IPS-18c (cell line): ENCODE measurements around the gene BST1.
"Not testable (repeated sequence)": the region's sequence is repeated elsewhere in the genome, so short reads cannot be mapped to it uniquely, and the experiment has no call there.

ENCODE experiments used
- H3K4me3 ChIP-seq: 2 replicates; pipeline ENCODE4 v1.7.0; 2013; ENCODE audit warnings: low read depth, mild to moderate bottlenecking, low read length, moderate library complexity; ENCODE audit not compliant: insufficient read depth
- H3K9me3 ChIP-seq: one replicate; pipeline ENCODE4 v1.6.1; 2013; ENCODE audit warnings: mild to moderate bottlenecking, low read length, moderate library complexity; ENCODE audit not compliant: control insufficient read depth, insufficient read depth

The BST1 gene

GRCh38 chr4:15719506-15719905 lies 16.6 kb downstream of the BST1 start:
- Histone ChIP-seq H3K9me3 (no peaks in the 10 kb centered on the region), H3K4me3 (no peak overlapping the region)

- no peaks in the 10 kb centered on the region for H3K9me3 ChIP-seq
- no peak overlapping the region for H3K4me3 ChIP-seq
Observed at GRCh38 chr4:15720851-15721250, 18.0 kb downstream of the BST1 start.

- Histone ChIP-seq H3K4me3 (no peak overlapping the region), H3K9me3 (no peaks in the 10 kb centered on the region)
Observed at GRCh38 chr4:15725608-15726007, 22.7 kb downstream of the BST1 start.

- Histone ChIP-seq H3K4me3 (no peak overlapping the region), H3K9me3 (no peaks in the 10 kb centered on the region)
Observed at GRCh38 chr4:15729910-15730533, 27.2 kb downstream of the BST1 start.

GRCh38 chr4:15733061-15733460 lies 30.2 kb downstream of the BST1 start:
- H3K4me3 ChIP-seq, result not testable (repeated sequence)

GRCh38 chr4:15735536-15735935 lies 32.7 kb downstream of the BST1 start:
- Histone ChIP-seq H3K9me3 (no peaks in the 10 kb centered on the region), H3K4me3 (no peak overlapping the region)

More at GRCh38 chr4:15733061-15733460, 30.2 kb downstream of the BST1 start:
- not testable (repeated sequence) for H3K9me3 ChIP-seq

GRCh38 chr4:15736514-15737050 lies 33.7 kb downstream of the BST1 start:
- Histone ChIP-seq H3K4me3 (no peak overlapping the region), H3K9me3 (no peaks in the 10 kb centered on the region)

- no peak overlapping the region for H3K4me3 ChIP-seq
- H3K9me3 ChIP-seq, result no peaks in the 10 kb centered on the region
Observed at GRCh38 chr4:15737255-15737654, 34.4 kb downstream of the BST1 start.

GRCh38 chr4:15738877-15739276 lies 36.0 kb downstream of the BST1 start:
- H3K9me3 ChIP-seq, result no peaks in the 10 kb centered on the region

GRCh38 chr4:15740764-15741404 lies 38.0 kb downstream of the BST1 start:
- Histone ChIP-seq H3K4me3 (no peak overlapping the region), H3K9me3 (no peaks in the 10 kb centered on the region)

More at GRCh38 chr4:15738877-15739276, 36.0 kb downstream of the BST1 start:
- H3K4me3 ChIP-seq, result no peak overlapping the region

GRCh38 chr4:15742083-15742582 lies 39.3 kb downstream of the BST1 start:
- no peaks in the 10 kb centered on the region for H3K9me3 ChIP-seq
- H3K4me3 ChIP-seq, result no peak overlapping the region

- Histone ChIP-seq H3K4me3 (no peak overlapping the region), H3K9me3 (no peaks in the 10 kb centered on the region)
Observed at GRCh38 chr4:15742637-15743036, 39.8 kb downstream of the BST1 start.

GRCh38 chr4:15744016-15744545 lies 41.2 kb downstream of the BST1 start:
- no peak overlapping the region for H3K4me3 ChIP-seq
- no peaks in the 10 kb centered on the region for H3K9me3 ChIP-seq

- Histone ChIP-seq H3K4me3 (no peak overlapping the region), H3K9me3 (no peaks in the 10 kb centered on the region)
Observed at GRCh38 chr4:15746110-15746509, 43.2 kb downstream of the BST1 start.

GRCh38 chr4:15749001-15749400 lies 46.1 kb downstream of the BST1 start:
- Histone ChIP-seq H3K4me3 (no peak overlapping the region), H3K9me3 (no peaks in the 10 kb centered on the region)

- H3K4me3 ChIP-seq, result no peak overlapping the region
- H3K9me3 ChIP-seq, result no peaks in the 10 kb centered on the region
Observed at GRCh38 chr4:15751153-15751552, 48.3 kb downstream of the BST1 start.

GRCh38 chr4:15753081-15753480 lies 50.2 kb downstream of the BST1 start:
- Histone ChIP-seq H3K4me3 (no peak overlapping the region), H3K9me3 (no peaks in the 10 kb centered on the region)

GRCh38 chr4:15753786-15754185 lies 50.9 kb downstream of the BST1 start:
- Histone ChIP-seq H3K9me3 (no peaks in the 10 kb centered on the region), H3K4me3 (no peak overlapping the region)
